CD4-positive, alpha-beta T cell treated with Interleukin-6 at 100 ng/mL for 8 hours (primary cell): ENCODE data around the gene PFKL.

Experiments
- DNase-seq: peaks from one replicate; pipeline ENCODE4 v3.0.0-alpha.2; 2020; ENCODE audit warnings: mixed read lengths, low spot score

The PFKL gene

GRCh38 chr21:44364151-44365053 is 64.5 kb downstream of the PFKL start:
- DNase-seq = no peak

GRCh38 chr21:44365251-44365966 is 65.6 kb downstream of the PFKL start:
- DNase-seq = no peak

- DNase-seq = no peak
Observed at GRCh38 chr21:44365967-44366585, 66.2 kb downstream of the PFKL start.

DNA sequence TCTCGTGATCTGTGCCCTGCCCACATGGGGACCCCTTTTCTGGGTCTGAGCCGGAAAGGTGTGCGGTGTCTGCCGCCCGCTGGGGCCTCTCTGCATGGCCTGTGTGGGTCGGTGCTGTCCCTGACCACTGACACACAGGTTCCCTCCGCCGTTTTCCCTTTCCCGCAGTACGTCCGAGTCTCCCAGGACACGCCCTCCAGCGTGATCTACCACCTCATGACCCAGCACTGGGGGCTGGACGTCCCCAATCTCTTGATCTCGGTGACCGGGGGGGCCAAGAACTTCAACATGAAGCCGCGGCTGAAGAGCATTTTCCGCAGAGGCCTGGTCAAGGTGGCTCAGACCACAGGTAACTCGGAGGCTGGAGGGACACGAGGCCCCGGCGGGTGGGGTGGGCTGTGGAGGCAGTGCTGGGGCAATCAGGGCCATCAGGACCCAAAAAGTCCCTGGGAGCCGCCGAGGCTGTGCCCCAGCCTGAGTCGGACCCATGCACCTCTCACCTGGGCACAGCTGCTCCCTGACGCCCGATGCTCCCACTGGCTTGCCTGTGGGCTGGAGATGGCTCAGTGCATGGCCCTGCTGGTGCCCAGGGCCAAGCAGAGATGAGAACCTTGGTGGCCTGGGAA is 66.8 kb downstream of the PFKL start:
- no peak for DNase-seq

GRCh38 chr21:44368711-44369446 is 69.0 kb downstream of the PFKL start:
- DNase-seq = no peak

- no peak for DNase-seq
Observed at GRCh38 chr21:44370027-44370735, 70.3 kb downstream of the PFKL start.

DNA sequence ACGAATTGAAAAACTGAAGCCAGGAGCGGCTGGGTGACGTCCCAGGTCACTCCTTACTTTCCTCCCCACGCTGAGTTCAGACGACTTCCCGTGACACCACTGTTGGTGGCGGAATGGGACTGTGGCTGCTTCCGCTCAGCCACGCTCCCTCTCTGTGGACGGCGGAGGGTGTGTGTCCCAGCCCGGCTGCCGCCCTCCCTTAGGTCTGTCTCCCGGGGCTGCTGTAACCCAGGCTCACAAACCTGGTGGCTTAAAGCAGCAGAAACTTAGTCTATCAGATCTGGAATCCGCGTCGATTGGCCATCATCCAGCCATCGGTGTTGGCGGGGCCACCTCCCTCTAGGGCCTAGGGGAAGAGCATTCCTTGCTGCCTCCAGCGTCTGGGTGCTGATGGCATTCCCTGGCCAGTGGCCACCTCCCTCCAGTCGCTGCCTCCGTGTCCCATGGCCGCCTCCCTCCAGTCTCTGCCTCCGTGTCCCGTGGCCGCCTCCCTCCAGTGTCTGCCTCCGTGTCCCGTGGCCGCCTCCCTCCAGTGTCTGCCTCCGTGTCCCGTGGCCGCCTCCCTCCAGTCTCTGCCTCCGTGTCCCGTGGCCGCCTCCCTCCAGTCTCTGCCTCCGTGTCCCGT is 71.0 kb downstream of the PFKL start:
- DNase-seq = no peak

- no peak for DNase-seq
Observed at GRCh38 chr21:44371596-44371995, 71.7 kb downstream of the PFKL start.

DNA sequence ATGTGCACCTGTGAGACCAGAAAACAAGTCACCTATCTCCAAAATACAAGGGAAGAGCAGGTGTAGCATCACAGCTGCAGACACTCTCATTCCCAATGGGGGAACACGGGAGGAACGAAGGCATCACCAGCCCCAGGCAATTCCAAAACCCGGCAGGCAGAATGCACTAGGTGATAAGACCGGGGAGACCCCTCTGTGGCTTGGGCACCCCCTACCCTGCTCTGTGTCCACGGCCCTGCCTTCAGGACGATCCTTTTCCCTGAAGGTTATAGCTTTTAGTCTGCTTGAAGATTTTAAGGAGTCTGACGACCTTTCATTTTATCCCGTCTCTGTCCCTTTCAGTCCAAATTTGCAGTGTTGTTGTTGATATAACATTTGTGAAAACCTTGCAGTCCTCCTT is 72.8 kb downstream of the PFKL start:
- no peak for DNase-seq

GRCh38 chr21:44374601-44375280 is 74.9 kb downstream of the PFKL start:
- DNase-seq = no peak

- peak; percentile 26 for DNase-seq
Observed at GRCh38 chr21:44375281-44375651, 75.4 kb downstream of the PFKL start.

- no peak for DNase-seq
Observed at GRCh38 chr21:44375761-44376241, 75.9 kb downstream of the PFKL start.

- DNase-seq = no peak
Observed at GRCh38 chr21:44376606-44377005, 76.8 kb downstream of the PFKL start.
